GM21360 (cell line): ENCODE measurements around the gene SNX2.
"Not testable (repeated sequence)": the region's sequence is repeated elsewhere in the genome, so short reads cannot be mapped to it uniquely, and the experiment has no call there.

Source experiments
- ATAC-seq: cut with Tn5 transposase; IDR thresholded peaks from one replicate; pipeline ENCODE4 v1.9.1; 2021; ENCODE audit warnings: mild to moderate bottlenecking, moderate library complexity; ENCODE audit not compliant: unreplicated experiment

Gene SNX2

DNA sequence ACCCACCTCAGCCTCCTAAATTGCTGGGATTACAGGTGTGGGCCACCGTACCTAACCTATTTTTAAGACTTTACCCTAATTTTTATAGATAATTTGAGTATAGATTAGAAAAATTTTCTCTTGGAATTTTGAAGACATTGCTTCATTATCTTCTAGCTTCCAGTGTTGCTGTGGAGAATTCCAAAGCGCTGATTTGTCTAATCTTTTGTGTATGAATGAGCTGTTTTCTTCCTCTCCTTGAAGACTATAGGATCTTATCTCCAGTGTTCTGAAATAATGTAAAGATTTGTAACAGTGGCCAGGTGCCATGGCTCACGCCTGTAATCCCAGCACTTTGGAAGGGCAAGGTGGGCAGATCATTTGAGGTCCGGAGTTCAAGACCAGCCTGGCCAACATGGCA is 64.9 kb downstream of the SNX2 start:
- ATAC-seq = no peak

DNA sequence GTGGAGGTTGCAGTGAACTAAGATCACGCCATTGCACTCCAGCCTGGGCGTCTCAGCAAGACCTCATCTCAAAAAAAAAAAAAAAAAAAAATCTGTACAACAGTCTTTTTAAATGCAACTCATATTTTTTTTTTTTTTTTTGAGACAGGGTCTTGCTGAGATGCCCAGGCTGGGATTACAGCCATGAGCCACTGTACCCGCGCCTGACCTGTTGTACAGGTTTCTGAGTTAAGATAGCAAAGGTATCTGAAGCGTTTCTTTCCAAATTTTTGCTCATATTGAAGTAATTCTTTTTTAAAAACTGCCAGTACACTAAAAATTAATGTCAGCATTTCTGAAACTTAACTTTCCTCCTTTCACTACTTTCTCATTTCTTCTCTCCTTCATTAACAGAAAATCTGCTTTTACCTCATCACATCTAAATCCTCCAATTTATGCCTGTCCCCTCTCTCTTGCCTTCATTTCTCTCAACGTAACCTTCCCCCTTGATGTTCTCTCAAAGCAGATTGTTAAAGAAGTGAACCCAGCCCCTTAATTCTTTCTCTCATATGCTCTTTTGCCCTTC is 67.2 kb downstream of the SNX2 start:
- no peak for ATAC-seq

DNA sequence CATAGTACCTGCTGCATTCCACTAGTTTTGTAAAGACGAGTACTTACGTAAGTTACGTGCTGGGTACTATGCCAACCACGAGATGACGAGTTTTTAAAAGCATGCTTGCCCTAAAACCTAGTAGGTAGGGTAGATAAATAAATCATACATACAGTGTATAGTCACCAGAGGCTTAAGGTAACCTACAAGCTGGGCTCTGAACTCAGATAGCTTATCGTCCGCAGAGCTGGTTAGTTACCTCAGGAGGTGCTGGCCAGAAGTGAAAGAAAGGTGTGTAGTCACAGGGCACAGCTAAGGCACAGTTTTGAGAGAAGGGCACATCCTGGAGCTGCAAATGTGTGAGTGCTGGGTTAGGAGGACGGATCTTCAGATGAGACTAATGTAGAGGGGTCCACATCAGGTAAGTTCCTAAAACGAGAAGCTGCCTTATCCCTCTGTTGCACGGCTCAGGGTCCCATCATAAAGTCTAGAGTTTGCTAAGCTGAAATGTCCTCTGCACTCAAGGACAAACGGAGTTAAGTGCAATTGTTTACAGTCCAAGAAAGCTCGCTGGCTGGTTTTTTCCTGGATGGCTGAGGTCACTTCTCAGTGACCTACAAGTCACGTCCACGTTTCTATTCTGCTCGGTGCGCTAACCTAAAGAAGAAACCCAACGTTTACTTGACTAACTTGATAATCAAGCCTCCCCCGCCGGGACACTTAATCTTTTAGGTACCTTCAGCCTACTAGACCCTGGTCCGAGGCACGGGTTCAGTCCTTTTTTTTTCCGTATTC is 69.4 kb downstream of the SNX2 start:
- ATAC-seq = no peak

DNA sequence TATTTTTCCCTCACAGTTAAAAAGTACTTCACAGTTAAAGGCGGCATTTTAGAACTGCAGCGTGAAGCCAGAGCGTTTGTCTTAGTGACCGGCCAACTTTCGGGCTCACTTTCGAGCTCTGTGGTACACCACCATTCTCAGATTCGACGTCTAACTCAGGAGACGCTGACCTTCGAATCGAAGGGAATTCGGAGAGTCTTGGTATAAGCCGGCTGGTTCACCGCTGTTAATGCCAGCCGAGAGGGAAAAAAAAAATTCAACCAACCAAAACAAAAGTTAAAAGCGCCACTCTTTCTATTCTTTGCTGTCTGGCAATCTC is 70.0 kb downstream of the SNX2 start:
- peak; percentile 26 for ATAC-seq

DNA sequence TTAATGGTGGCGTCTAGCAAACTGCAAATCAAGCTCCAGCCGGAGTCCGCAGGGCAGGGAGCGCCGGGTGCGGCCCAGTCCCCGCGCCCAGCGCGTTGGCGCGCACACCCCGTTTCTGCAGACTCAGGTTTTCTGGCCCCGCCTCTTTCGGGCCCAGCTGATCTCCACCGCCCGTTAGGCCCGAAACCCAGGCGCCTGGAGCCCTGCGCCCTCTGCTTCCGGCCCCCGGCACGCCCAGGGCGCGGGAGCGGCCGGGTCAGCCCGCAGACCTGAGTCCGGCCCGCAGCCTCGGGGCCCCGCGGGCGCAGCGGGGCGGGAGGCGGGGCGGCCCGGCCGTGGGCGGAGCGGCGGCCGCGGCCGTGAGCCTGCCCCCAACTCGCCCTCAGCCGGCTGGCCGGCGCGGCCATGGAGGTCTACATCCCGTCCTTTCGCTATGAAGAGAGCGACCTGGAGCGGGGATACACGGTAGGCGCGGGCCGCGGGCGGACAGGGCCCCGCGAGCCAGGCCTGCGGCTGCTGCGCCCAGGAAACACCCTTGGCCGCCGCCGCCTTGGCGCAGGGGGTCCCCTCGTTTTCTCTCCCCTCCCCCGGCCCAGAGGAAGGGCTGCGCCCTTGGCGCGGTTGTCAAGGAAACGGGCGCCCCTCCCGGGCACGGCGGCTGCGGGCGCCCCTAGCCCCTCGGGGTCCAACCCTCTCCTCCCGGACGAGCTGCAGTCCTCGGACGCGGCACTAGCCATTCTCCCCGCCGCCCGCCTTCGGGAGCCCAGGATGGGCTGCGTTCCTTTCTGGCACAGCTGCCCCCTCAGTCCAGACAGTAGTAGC is 70.6 kb downstream of the SNX2 start, which contains the start of gene SNX24:
TSS of gene SNX24 (plus strand) at position 385 of the 822 bp plus-strand sequence. CDS start at position 406, 21 bp downstream.
- peak; percentile 86 for ATAC-seq

DNA sequence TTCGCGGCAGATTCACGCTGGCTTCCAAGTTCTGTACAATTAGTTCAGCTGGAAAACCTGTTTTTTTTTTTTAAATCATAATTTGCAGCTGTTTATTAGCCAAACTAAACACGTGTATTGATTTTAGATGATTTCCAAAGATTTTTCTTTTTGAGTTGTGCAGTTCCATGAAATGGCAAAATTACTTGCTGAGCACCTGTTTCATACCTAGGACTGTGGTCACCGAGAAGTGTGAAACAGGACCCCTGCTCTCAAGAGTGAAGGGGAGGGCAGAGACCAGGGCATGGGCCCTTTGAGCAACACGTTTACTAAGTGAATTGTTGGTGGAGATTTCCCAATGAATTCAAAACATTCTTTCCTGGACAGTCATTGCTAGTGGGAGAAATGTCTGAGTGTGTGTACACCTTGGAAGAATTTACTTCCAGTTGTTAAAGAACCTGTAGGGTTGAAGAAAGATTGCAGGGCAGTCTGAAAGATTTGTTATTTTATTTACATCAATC is 71.2 kb downstream of the SNX2 start:
- ATAC-seq = no peak

DNA sequence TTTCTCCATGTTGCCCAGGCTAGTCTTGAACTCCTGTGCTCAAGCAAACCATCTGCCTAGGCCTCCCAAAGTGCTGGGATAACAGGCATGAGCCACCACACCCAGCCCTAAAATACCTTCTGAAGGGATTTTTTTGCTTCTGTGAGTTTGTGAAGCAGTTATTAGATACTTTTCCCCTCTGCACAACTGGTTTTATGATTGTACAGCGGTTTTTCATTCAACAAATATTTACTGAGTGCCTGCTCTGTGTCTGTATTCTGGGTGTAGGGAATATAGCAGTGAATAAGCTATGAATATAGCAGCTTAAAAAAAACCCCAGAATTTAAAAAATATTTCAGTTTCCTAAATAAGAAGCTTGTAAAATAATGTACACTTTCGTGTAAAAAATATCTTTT is 72.8 kb downstream of the SNX2 start:
- no peak for ATAC-seq

DNA sequence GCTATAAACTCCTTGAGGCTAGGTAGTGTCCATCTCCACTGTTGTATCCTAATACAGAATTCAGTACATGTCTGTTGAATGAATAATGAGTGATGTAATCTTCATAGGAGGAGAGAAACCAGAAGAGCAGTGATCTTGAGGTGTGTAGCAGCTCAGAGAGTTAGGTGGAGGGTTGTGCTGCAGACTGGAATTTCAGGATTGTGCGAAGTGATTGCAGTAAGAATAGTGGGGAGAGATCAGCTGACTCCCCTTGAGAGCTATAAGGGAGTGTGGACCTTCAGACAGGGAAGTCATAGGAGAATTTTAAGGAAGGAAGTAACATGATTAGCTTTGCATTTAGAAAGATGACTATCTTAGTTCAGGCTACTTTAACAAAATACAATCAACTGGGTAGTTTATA is 74.9 kb downstream of the SNX2 start:
- ATAC-seq = no peak

DNA sequence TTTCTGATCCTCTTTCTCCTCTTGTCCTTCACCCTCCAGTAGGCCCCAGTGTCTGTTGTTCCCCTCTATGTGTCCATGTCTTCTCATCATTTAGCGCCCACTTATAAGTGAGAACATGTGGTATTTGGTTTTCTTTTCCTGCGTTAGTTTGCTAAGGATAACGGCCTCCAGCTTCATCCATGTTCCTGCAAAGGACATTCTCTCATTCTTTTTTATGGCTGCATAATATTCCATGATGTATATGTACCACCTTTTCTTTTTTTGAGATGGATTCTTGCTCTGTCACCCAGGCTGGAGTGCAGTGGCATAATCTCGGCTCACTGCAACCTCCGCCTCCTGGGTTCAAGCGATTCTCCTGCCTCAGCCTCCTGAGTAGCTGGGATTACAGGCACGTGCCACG is 82.7 kb downstream of the SNX2 start:
- not testable (repeated sequence) for ATAC-seq

DNA sequence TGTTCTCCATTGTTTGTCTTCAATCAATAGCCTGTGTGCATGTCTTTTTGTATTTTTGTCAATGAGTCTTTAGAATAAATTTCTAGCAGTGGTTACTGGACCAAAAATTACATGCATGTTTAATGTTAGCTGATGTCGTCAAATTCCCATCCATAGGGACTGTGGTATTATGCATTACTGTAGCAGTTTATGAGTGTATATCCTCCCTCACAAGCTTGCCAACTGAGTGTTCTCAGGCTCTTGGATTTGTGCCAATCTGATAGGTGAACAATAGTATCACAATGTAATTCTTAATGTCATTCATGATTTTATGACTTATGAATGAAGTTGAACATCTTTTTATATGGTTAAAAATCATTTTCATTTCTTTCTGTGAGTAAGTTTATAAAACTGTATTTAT is 83.6 kb downstream of the SNX2 start:
- no peak for ATAC-seq

DNA sequence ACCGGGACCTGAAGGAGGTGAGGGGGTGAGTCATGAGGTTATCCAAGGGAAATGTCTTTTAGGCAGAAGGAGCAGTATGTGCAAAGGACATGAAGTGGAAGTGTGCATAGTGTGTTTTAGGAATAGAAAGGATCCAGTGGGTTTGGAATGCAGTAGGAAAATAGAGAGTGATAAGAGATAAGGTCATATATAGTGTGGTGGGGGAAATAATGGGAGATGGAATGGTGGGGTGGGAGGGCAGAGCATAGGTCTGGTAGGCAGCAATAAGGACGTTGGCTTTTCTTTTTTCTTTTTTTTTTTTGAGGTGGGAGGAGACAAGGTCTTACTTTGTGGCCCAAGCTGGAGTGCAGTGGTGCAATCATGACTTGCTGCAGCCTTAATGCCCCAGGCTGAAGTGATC is 88.4 kb downstream of the SNX2 start:
- ATAC-seq = no peak

DNA sequence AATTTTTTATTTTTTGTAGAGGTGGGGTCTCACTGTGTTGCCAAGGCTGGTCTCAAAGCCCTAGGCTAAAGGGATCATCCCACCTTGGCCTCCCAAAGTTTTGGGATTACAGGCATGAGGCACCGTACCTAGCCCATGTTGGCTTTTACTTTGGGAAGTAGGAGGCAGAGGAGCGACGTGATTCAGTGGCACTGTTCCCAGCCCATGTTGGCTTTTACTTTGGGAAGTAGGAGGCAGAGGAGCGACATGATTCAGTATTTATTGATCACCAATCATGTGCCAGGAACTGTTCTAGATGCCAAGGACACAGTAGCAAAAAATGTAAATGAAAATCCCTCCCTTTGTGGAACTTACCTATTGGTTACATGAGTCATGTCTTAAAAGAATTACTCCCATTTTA is 88.8 kb downstream of the SNX2 start:
- no peak for ATAC-seq

DNA sequence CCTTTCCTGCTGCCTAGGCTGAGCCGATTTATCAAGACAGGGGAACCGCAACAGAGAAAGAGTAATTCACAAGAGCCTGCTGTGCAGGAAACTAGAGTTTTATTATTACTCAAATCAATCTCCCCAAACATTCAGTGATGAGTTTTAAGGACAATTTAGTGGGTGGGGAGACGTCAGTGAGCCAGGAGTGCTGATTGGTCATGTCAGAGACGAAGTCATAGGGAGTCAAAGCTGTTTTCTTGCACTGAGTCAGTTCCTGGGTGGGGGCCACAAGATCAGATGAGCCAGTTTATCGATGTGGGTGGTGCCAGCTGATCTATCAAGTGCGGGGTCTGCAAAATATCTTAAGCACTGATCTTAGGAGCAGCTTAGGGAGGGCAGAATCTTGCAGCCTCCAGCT is 89.5 kb downstream of the SNX2 start:
- ATAC-seq = no peak

DNA sequence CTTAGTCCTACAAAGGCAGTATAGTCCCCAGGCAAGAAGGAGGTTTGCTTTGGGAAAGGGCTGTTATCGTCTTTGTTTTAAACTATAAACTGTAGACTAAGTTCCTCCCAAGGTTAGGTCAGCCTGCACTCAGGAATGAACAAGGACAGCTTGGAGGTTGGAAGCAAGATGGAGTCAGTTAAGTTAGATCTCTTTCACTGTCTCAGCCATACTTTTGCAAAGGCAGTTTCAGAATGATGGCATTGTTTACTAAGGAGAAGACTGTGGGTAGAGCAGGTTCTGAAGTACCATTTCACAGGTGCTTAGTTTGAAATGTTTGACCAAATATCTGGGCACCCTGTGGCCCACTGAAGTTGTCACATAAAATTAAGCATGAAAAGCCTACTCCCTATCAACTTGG is 90.0 kb downstream of the SNX2 start:
- ATAC-seq = no peak

DNA sequence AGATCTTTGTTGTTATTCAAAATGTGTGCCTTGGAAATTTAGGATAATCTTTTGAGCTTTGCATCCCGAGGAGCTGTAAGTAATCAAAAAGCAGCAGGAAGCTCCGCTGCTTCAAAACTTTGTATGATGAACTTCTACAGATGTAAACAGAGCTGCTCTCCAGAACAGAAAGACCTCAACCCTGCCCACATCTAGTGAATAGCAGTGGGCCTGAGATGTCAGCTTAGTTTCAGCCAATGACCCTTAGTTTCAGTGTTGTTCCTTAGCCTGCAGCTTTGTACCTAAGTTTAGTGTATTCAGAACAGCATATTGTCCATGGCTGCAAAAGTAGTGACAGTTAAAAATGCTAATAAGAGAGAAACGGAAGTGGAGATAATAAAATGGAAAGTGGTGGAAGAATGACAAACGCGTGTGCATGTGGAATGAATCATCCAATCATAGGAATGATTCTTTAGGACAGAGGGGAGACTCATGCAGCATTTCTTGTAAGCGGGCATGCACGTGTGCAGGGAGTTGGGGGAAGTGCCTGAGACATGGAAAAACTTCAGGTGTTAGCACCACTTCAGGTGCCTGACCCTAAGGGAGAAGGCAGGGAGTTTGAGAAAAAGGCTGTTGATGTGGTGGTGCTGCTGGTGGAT is 95.5 kb downstream of the SNX2 start:
- ATAC-seq = no peak

DNA sequence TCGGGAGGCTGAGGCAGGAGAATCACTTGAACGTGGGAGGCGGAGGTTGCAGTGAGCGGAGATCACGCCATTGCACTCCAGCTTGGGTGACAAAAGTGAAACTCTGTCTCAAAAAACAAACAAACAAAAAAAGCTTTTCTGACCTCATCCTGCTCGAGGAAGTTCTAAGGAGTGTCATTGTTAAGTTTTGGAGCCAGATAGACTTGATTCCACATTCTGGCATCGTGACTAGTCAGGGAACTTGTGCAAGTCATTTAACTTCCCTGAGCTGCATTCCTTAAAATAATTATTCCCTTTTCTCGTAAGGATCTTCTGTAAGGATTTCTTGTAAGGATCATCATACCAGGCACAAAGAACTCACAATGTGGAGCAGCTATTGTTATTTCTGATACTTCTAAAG is 96.8 kb downstream of the SNX2 start:
- ATAC-seq = no peak

DNA sequence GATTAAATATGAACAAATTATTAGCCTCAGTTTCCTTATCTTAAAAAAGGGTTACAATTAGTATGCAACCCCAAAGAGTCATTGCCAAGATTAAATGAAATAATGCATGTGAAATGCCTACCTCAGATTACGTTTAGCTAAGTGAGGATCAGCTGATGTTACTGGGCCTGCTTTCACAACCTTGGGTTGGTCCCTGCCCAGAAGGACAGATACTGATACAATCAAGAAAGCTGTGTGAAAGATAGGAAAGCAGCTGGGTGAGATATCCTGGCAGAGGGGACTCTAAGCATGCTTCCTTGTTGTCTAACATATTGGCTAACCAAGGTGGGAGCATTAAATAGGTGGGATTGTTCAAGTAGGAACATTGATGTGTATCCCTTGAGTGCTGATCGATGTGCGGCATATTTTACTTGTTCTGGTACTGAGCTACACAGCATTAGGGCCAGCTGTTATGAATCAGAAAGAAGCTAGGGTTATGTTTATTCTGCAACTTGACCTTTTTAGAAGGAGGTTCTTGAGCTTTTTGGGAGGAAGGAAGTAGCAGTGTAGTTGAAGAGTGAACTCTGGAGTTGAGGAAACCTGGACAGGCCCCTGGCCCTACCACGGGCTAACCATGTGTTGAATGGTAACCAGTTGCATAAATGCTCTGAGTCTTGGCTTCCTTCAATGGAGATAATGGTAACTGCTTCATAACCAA is 99.4 kb downstream of the SNX2 start:
- no peak for ATAC-seq

DNA sequence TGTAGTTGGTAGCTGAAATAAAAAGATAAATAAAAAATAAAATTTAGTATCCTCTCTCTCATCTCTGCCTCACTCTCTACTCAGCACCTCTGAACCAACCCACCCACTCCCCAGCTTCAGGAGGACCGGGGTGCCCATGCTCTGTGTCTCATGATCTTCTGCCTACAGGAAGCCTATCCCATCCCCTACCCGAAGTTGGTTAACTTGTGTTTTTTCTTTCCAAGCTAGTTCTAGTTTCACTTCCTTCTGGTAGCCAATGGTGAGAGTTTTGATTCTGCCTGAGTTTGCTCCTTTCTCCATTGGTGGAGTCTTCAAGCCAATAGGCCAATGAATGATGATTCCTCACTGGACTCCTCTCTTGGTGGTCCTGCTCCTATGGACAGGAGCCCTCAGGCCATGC is 102.6 kb downstream of the SNX2 start:
- ATAC-seq = peak; percentile 72

DNA sequence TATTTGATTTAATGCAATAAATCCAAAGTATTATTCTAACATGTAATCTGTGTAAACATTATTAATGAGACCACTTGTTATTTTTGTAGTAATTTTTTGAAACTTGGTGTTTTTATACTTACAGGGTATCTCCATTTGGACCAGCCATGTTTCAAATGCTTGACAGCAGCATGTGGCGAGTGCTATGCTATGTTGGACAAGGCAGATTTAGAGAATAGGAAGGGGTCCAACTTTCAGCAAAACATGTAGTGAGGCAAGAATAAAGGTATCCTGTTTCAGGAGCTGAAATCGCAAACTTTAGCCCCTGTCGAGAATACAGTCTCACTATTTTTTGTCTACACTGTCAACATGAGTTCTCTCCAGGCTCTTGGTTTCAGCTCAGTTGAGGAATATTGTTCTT is 104.2 kb downstream of the SNX2 start:
- ATAC-seq = no peak
